HG03460 (cell line): ENCODE results near the gene SUSD4.
A peak's percentile ranks its signal among the peaks of the same experiment; 100 is the strongest.
"Not testable (repeated sequence)": the region's sequence is repeated elsewhere in the genome, so short reads cannot be mapped to it uniquely, and the experiment has no call there.

Experiments used
- ATAC-seq: cut with Tn5 transposase; IDR thresholded peaks from one replicate; pipeline ENCODE4 v1.9.1; 2021; ENCODE audit not compliant: unreplicated experiment

SUSD4 gene, protein sequence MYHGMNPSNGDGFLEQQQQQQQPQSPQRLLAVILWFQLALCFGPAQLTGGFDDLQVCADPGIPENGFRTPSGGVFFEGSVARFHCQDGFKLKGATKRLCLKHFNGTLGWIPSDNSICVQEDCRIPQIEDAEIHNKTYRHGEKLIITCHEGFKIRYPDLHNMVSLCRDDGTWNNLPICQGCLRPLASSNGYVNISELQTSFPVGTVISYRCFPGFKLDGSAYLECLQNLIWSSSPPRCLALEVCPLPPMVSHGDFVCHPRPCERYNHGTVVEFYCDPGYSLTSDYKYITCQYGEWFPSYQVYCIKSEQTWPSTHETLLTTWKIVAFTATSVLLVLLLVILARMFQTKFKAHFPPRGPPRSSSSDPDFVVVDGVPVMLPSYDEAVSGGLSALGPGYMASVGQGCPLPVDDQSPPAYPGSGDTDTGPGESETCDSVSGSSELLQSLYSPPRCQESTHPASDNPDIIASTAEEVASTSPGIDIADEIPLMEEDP

DNA sequence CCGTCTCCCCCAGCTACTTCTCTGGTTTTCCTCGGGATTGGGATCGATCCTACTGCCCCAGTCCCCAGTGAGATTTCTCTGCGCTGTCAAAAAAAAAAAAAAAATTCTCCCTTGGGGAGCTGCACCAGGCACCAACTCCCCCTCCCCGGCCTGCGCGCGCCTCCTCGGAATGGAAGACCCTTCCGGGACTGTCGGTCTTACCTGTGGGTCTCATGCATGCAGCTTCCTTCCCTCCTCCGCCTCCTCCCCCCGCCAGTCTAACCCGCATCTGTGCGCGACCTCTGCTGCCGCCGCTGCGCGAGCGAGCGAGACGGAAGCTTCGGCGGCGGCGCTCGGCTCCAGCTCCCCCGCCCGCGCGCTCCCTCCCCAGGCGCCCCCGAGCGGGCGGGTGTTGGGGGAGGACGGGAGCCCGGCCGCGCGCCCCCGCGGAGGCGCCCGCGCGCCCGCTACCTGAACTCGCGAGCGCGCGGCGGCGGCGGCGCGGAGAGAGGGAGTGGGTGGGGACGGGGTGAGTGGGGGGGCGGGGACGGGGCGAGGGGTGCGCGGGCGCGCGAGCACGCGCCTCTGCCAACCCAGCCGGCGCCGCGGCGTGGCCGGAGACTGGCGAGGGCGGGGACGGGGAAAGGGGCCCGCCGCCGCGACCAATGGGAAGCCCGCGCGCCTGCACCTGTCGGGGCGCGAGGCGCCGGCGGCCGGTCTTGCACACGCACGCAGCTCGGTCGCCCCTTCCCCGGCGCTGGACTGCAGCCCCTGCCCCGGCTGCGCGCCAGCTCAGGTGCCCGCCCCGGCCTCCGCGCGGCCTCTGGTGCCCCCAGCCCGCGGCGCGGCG lies at the start of gene SUSD4:
TSS of gene SUSD4 (minus strand) at position 321 of the 829 bp plus-strand sequence. CDS start 751 bp downstream, outside the sequence.
- peak; percentile 55 for ATAC-seq

DNA sequence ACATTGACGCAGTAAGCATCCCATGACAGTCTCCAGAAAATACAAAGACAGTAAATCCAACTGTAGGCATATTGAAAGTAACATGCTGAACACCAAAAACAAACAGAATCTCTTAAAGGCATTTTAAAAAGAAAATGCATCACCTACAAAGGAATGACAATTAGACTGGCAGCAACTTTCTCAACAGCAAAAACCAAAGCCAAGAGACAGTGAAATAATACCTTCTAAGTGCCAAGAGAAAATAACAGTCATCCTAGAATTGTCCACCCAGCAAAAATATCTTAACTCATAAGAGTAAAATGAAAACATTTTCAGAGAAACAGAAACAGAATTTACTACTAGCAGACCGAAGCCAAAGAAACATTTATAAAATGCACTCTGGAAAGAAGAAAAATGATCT lies 49.2 kb upstream of the SUSD4 start:
- ATAC-seq: no peak

DNA sequence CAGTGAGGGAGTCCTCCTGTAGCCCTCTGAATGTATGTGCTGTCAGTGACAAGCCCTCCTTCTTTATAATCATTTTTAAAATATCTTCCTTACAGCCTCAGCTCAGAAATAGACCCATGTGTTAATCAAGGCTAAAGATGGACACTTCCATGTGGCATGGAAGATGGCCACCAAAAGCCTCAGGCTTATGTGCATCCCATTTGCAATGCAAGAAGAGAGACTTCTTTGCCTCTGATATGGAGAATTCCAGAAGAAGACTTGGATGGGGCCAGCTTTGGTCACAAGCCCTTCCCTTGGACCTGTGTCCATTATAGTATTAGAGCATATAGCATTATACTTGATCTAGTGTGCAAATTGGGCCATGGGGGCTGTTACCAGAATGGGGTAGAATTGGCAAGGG lies 47.7 kb upstream of the SUSD4 start:
- ATAC-seq: no peak

DNA sequence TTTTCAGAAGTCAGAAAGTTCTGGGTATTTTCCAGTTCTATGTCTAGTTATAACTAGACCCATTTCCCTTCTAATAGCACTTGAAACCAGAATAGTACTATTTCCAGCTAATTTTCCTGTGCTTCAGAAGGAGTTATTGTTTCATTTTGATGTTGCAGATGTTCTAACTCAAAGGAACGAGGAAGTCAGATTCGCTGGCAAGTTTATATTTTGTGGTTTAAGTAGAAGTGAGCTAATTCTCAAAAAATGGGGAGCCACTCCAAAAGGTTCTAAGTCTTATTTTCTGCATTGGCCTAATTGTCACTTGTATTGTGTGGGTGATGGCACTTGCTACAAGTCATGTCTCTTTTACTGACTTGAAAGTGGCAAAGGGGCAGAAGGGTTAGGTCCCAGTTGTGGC lies 47.3 kb upstream of the SUSD4 start:
- no peak for ATAC-seq

DNA sequence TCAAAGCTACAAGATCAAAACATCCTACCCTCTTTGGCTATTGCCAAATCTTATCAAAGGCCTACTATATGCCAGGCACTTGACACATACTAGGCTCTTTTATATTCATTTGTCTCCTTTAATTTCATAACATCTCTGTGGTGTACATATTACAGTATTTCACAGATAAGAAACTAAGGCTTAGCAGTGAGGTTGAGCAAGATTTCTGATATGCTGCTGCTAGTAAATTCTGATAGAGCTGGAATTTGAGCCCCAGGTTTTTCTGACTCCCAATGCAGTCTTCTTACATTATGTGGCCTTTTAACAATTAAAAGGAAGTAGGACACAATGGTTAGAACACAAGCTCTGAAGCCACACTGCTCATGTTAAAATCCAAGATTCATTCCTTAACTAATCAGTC lies 46.1 kb upstream of the SUSD4 start:
- ATAC-seq: no peak

DNA sequence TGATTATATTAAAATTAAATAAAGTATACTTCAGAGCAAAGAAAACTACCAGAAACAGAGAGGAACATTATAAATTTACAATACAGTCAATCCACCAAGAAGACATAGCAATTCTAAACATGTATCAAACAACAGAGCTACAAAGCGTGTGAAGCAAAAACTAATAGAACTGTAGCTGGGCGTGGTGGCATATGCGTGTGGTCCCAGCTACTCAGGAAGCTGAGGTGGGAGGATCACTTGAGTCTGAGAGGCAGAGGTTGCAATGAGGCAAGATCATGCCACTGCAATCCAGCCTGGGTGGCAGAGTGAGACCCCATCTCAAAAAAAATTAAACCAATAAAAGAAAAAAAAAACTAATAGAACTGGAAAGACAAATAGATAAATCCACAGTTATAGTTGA lies 41.5 kb upstream of the SUSD4 start:
- ATAC-seq: no peak

DNA sequence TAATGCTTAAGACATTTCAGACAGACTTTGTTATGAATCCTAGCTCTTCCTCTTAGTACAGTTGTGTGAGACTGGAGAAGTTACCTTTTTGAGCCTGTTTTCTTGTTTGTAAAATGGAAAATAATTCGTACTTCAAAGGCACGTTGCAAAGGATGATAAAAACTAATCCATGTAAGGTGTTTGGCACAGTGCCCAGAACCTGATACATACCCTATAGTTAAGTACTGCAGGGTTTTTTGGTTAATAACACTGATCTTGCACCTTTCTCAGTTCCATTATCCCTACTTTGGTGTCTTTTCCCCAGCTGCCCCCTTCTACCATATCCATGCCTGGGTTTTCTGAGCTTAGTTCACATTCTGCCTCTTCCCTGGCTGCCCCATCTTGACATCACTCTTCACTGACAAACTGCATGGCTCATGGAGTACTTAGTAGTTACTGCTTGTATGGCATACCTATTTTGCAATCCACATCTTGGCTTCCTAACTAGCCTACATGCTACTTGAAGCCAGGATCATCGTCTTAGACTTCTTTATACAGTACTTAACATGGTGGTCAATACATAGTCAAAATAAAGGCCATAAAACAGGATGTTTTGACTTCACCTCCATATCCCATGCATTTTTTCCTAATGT lies 39.3 kb upstream of the SUSD4 start:
- no peak for ATAC-seq

DNA sequence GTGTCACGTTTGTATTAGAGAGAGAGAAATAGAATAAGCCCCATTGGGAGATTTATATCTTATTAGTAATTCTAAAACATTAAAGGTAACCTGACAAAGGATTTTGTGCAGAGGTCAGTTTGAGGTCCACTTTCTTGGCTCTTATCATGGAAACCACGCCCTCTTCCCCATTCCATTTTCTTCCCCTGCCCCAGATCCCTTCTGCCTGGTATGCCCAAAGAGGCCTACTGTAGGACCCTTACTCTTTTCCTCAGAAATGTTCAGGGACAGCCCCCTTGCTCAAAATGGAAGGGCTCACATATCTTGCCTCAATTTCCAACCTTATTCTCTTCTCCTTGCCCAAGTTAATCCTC lies 38.8 kb upstream of the SUSD4 start:
- no peak for ATAC-seq

DNA sequence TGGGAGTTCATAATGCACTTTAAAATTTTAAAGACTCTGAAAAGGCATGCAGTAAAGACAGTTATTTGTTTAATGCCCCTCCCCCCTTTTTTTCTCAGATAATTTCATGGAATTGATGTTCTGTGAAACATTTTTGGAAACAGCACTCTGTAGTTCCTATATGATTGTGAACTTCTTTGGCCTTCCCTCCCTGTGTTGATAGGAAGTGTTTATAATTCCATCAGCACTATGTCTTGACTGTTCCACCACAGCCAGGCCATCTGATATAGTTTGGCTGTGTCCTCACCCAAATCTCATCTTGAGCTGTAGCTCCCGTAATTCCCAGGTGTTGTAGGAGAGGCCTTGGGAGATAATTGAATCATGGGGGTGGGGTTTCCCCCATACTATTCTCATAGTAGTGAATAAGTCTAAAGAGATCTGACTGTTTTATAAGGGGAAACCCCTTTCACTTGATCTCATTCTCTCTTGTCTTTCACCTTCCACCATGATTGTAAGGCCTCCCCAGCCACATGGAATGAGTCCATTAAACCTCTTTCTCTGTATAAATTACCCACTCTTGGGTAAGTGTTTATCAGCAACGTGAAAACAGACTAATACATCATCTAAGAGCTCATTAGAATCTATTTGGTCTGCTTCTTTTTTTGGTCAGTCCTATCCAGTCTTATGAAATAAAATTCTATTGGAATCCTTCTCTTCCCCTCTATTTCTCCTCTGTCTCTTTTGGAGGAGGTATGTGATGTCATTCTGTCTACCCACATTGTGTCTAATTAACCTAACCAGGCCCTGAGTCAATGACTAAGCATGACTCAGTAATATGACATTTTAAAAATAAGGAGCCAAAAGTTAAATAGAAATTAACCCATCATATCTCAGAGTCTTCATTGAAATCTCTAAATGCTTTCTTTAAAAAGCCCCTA lies 38.2 kb upstream of the SUSD4 start:
- no peak for ATAC-seq

DNA sequence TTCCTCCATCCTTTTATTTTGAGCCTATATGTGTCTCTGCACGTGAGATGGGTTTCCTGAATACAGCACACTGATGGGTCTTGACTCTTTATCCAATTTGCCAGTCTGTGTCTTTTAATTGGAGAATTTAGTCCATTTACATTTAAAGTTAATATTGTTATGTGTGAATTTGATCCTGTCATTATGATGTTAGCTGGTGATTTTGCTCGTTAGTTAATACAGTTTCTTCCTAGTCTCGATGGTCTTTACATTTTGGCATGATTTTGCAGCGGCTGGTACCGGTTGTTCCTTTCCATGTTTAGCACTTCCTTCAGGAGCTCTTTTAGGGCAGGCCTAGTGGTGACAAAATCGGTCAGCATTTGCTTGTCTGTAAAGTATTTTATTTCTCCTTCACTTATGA lies 35.4 kb upstream of the SUSD4 start:
- ATAC-seq: not testable (repeated sequence)

DNA sequence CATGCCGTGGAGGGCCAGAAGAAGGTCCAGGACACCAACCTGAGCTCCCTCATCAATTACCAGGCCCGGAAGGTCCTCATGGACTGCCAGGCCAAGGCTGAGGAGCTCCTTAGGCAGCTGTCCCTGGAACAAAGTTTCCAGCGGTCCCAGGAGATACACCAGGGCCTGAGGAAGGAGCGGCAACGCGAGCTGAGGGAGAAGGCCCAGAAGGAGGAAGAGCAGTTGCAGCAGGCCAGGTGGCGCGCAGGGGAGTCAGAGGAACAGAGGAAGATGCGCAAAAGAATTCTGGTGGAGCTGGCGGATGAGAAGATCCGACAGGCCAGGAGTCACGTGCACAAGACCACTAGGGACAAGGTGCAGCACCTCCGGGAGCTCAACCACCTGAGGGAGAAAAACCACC lies 30.7 kb upstream of the SUSD4 start:
- no peak for ATAC-seq

DNA sequence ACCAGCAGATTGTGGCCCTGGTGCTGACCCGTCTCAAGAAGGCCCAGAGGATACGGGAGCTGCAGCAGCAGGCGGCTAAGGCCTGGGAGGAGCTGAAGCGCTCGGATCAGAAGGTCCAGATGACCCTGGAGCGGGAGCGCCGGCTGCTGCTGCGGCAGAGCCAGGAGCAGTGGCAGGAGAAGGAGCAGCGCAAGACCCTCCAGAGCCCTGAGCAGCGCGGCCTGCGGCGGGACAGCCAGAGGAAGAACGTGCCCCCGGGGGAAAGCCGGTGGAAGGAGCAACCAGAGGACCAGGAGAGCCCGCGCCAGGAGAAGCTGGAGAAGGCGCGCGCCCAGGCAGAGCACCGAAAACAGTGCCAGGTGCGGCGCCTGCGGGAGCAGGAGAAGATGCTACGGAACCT lies 30.3 kb upstream of the SUSD4 start:
- no peak for ATAC-seq

DNA sequence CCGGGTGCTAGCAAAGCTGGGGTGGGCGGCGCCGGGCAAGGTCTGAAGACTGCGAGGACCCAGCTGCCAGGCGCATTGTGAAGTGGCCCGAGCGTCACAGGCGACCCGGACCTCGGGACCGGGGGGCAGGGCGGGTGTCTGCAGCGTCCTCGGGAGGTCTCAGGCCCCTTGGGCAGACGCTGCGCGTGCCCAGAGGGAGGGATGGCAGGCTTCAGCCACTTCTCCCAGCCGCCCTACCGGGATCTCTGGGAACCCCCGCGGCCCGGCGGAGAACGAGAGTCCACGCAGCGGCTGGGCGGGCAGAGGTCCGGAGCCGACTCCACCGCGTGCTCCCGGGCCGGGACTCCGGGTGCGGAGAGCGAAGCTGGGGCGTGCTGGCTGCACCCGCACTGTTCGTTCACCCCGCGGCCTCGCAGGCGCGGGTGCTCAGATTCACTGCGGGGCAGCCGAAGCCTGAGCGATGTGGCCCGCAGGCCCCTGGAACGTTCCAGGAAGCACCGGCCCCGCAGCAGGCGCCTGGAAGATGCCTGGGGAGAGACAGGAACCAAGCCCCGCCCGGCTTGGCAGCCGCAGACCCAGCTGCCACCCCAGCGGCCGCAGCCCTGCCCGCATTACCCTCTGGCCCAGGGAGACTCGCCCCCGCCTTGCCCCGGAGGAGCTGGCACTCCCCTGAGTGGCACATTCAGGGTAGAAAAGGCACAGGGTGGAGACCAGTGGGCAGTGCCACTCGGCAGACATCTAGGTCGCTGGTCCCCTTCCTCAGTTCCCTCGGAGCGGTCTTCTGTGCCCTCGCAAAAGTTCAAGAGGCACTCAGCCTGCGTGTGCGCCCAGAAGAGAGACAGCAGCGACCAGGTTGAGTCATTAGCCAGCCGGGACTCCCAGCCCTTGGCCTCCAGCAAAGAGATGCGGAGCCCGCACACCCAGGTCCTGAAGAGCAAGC lies 29.6 kb upstream of the SUSD4 start, which contains the start of gene CCDC185:
TSS of gene CCDC185 (plus strand) at position 141 of the 940 bp plus-strand sequence. CDS start at position 202, 61 bp downstream.
- ATAC-seq: no peak

DNA sequence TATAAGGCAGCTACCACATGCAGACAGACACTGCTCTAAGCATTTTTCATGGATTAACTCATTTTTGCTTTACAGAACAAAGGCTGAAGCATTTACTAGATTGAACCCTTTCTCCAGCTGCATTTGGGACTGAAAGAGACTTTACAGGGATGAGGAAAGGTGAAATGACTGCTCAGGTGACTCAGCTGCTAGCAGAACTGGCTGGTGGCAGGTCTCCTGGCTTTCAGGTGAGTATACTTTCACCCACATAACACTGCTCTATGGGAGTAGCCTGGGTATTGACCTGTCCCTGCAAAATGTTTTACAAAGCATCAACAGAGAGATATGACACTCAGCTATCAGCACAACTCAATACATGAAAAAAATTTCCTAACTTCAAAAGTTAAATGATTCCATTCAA lies 26.6 kb upstream of the SUSD4 start:
- ATAC-seq: no peak

DNA sequence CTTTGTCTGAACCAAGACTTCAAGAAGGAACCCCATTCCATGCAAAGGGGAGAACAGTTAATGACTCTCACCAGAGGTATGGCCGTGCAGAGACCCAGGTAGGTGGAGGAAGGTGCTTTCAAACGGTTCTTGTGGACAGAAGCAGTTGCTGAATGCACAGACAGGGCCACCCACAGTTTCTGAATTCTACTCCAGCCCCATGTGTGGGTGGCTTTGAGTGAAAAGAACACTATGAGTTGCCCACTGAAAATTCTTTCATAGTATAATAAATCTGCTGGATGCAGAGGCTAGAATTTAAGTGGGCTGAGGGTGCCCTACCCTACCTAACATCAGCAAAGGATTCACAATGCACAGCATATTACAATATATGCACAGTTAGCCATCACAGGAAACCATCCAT lies 22.0 kb upstream of the SUSD4 start:
- no peak for ATAC-seq

DNA sequence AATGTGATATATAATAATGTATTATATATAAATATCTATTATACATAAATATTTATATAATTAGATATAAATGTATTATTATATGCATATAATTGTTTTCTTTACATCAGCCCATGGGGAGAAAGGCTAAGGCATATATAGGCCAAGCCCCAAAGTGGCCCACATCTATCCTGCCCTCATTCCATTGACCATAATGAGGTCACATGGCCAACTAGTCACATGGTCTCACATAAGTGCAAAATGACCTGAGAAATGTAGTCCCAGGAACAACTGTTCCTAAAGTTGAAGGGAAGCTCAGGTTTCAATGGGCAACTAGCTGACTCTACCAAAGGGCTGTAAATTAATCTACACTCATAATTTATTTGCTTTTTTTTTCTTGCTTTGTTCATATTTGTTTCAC lies 14.8 kb upstream of the SUSD4 start:
- ATAC-seq: no peak

DNA sequence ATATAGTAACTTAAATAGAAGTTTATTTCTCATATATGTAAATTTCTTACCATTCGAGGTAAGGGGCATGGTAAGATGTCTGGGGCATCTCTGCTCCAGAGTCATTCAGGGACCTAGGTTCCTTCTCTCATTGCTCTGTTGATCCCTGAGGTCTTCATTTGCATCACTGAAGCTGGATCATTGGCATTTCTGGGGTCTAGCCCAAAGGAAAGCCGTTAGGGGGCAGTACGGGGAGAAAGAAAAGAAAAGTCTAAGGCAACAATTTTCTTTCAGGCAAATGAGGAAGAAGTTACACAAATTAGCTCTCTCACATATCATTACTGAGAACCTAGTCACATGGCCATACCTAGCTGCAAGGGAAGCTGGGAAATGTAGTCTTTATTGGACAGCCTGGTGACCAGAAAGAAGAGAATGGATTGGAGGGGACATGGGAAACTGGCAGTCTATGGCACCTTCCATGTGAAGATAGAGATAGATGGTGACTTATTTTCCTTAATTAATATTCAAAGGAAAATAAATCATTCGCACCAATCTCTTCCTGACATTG lies 10.2 kb upstream of the SUSD4 start:
- ATAC-seq: no peak

DNA sequence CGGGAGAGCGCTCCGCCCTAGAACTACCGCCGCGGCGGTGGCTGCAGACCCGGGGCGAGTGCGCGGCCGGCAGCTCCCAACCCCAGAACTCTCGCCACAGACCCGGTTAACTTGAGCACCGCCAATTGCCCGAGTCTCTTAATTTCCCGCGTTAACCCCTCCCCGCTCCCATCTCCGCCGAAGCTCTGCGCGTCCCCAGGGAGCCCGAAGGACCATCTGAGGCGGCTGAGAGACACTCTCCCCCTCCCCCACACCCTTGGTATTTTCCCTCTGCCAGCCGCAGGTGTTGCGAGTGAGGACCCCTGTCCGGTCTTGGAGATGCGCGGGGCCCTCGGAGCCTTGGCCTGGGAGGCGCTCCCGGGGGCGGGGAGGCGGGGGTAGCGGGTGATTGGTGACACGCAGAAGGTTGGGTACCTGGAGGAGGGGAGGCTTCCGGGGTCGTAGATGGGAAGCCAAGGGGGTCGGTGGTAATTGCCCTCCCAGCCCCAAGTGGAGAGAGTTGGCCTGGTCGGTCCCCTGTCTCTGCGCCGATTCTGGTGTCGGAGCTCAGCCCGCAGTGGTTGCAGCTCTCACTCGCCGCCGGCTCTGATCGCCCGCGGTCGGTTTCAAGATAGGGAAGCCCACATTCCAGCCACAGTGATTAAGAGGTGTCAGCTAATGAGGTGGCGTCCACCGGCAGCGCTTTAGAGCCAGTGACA lies 858 bp upstream of the SUSD4 start:
- no peak for ATAC-seq
